Stimulated activated CD4-positive, alpha-beta T cell treated with anti-CD3 and anti-CD28 coated beads, Interleukin-1b, Interleukin-23, amount 100 ng/mL, for 48 hours (primary cell): ENCODE measurements around the gene SPRR2E.
"Not testable (repeated sequence)": the region's sequence is repeated elsewhere in the genome, so short reads cannot be mapped to it uniquely, and the experiment has no call there.

Experiments used
- DNase-seq: peaks from one replicate; pipeline ENCODE4 v3.0.0-alpha.2; 2020

SPRR2E gene

GRCh38 chr1:153058826-153059784, 35.2 kb downstream of the SPRR2E start:
- DNase-seq = no peak

- no peak for DNase-seq
Observed at GRCh38 chr1:153058154-153058553, 36.2 kb downstream of the SPRR2E start.

- no peak for DNase-seq
Observed at GRCh38 chr1:153057375-153057774, 37.0 kb downstream of the SPRR2E start, which contains the start of gene SPRR2A. Gene SPRR2A (minus strand): TSS chr1:153057512. CDS start chr1:153056735, 777 bp downstream.

GRCh38 chr1:153056111-153056510, 38.2 kb downstream of the SPRR2E start:
- not testable (repeated sequence) for DNase-seq

- DNase-seq = no peak
Observed at GRCh38 chr1:153049211-153049610, 45.1 kb downstream of the SPRR2E start.
